ENCODE results near the gene ENGASE.

The ENGASE gene

DNA sequence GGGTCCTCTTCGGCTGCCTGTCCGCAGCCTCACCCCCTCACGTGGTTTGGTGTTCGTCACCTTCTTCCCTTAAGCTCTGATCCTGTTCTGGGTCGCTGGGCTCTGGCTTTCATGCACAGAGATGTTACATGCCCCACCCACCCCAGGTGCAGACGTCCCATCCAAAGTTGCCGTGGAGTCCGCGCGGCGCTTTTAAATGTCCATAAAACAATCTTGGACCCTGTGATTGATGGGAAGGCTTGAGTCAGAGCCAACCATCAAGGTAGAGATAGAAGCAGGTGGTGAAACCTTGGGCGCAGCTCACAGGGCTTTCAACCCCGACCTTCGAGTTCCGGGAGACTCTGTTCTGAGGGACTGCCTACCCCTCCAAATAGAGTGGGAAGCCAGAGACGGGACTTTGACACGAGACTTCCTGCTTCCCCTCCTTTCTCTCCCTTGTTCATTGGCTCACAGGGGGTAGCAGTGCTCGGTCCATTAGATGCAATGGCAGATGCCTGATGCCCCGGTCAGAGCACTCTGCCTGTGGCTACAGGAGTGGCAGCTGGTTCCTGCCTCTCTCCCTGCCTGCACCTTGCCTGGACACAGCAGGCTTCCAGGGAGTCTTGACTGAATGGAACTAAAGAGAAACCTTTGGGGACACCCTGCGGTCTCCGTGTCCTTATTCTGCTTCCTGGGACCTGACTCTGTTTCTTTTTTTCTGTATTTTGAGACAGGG, 4.0 kb downstream of the ENGASE start:
- CTCF ChIA-PET: interaction anchor here (0.6 kb wide), 1 partner anchor 471 kb away, joined by 3 read pairs; no protein-coding TSS in a partner anchor
- POLR2A ChIA-PET: no interaction called here
- TF ChIP-seq, protein P1, sequence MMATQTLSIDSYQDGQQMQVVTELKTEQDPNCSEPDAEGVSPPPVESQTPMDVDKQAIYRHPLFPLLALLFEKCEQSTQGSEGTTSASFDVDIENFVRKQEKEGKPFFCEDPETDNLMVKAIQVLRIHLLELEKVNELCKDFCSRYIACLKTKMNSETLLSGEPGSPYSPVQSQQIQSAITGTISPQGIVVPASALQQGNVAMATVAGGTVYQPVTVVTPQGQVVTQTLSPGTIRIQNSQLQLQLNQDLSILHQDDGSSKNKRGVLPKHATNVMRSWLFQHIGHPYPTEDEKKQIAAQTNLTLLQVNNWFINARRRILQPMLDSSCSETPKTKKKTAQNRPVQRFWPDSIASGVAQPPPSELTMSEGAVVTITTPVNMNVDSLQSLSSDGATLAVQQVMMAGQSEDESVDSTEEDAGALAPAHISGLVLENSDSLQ (IDR thresholded peaks at IDR 0.05): no peak
- no peak for TF ChIP-seq ZNF384 (IDR thresholded peaks at IDR 0.05)
- no peak for TF ChIP-seq ARNT (IDR thresholded peaks at IDR 0.05)
- TF ChIP-seq SUZ12 (IDR thresholded peaks at IDR 0.05): no peak
- TF ChIP-seq LEF1 (IDR thresholded peaks at IDR 0.05; ENCODE audit: borderline replicate concordance): no peak
- TF ChIP-seq NFRKB (IDR thresholded peaks at IDR 0.05): no peak
- no peak for TF ChIP-seq TARDBP (IDR thresholded peaks at IDR 0.05)
- no peak for TF ChIP-seq L3MBTL2 (conservative IDR thresholded peaks at IDR 0.05)
- TF ChIP-seq CTBP1 (IDR thresholded peaks at IDR 0.05; ENCODE audit: borderline replicate concordance): no peak
- DNase-seq (ENCODE audit: extremely low spot score): no peak

DNA sequence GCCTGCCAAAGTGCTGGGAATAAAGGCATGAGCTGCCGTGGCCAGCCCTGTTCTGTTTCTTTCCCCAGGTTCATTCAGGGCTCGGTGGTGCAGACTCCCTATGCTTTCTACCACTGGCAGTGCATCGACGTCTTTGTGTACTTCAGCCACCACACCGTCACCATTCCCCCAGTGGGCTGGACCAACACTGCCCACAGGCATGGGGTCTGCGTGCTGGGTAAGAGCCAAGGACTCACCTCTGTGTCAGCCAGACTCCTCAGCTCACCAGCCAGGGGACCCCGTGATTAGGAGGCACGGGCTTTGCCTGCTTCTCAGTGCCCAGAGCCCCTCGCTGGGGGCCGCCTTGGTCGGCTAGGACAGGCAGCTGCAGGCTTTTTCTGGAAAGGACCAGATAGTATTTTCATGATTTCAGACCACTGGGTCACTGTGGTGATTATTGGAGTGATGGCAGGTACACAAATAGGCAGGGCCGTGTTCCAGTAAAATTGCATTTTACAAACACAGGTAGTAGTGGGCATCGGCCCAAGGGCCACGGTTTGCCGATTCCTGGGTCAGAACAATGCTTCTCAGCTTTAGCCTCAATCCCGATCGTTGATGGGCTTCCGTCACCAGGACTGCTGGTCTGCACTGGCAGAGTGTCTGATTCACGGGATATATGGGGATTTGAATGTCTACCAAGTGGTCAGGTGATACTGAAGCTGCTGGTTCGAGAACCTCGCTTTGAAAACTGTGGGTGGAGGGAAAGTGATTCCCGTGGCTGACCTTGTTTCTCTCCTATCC, 5.0 kb downstream of the ENGASE start:
- CTCF ChIA-PET: no interaction called here
- POLR2A ChIA-PET: no interaction called here
- TF ChIP-seq FOXM1 (IDR thresholded peaks at IDR 0.05; ENCODE audit: borderline replicate concordance): no peak
- no peak for DNase-seq (ENCODE audit: extremely low spot score)

DNA sequence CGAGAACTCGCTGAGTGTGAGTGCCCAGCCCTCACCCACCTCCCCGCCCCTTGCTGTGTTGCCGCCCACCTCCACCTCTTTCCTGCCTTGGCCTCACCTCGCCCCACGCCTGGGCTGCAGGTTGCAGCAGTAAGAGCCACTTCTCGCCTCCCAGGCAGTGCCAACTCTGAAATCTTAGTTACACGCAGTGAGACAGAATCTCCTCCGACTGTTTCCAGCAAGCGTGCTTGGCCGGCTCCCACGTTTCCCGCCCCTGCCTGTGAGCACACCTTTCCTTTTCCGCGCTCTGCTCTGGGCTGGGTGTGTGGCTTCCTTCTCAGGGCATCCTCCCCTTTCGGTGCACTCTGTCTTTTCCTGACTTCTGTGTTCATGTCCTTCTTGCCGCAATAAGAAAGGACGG, 5.7 kb downstream of the ENGASE start:
- ChIA-PET POLR2A (no interaction called here), CTCF (no interaction called here)
- DNase-seq (ENCODE audit: extremely low spot score): no peak
- TF ChIP-seq L3MBTL2 (conservative IDR thresholded peaks at IDR 0.05) (no peak), SP1 (IDR thresholded peaks at IDR 0.05) (no peak), HDGF (IDR thresholded peaks at IDR 0.05; ENCODE audit: borderline replicate concordance) (no peak), NFRKB (IDR thresholded peaks at IDR 0.05) (no peak), ARNT (IDR thresholded peaks at IDR 0.05) (no peak), CTBP1 (IDR thresholded peaks at IDR 0.05; ENCODE audit: borderline replicate concordance) (no peak), ZNF384 (IDR thresholded peaks at IDR 0.05) (no peak), LEF1 (IDR thresholded peaks at IDR 0.05; ENCODE audit: borderline replicate concordance) (no peak), BHLHE40 (IDR thresholded peaks at IDR 0.05; ENCODE audit: borderline replicate concordance) (no peak), ELF4 (IDR thresholded peaks at IDR 0.05) (no peak), SUZ12 (IDR thresholded peaks at IDR 0.05) (no peak), FOXM1 (IDR thresholded peaks at IDR 0.05; ENCODE audit: borderline replicate concordance) (no peak)
- TF ChIP-seq, protein P1 (IDR thresholded peaks at IDR 0.05): no peak

DNA sequence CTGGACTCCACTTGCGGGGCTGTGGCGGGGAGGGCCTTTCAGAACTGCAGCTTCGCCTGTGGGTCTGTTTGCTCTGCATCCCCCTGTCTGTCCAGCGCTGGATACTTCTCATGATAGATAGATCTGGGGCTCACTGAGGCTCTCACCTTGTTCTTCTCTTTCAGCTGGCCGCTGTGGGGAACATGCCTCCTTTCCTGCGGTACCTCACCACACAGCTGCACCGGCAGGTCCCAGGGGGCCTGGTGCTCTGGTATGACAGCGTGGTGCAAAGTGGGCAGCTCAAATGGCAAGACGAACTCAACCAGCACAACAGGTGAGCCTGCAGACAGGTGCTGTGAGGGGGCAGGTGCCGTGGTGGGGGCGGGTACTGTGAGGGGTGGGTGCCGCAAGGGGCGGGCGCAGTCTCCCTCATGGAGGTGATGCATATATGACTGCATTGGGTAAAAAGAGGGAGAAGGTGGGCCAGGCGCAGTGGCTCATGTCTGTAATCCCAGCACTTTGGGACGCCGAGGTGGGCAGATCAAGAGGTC, 6.2 kb downstream of the ENGASE start:
- DNase-seq (ENCODE audit: extremely low spot score): no peak
- ChIA-PET CTCF (no interaction called here), POLR2A (no interaction called here)
- no peak for TF ChIP-seq FOXM1 (IDR thresholded peaks at IDR 0.05; ENCODE audit: borderline replicate concordance)
- TF ChIP-seq SP1 (IDR thresholded peaks at IDR 0.05): no peak
- TF ChIP-seq TARDBP (IDR thresholded peaks at IDR 0.05): no peak
- no peak for TF ChIP-seq ZNF384 (IDR thresholded peaks at IDR 0.05)
- no peak for TF ChIP-seq NFRKB (IDR thresholded peaks at IDR 0.05)
- no peak for TF ChIP-seq FOXA1 (IDR thresholded peaks at IDR 0.05)
- TF ChIP-seq SUZ12 (IDR thresholded peaks at IDR 0.05): no peak
- no peak for TF ChIP-seq L3MBTL2 (conservative IDR thresholded peaks at IDR 0.05)
- TF ChIP-seq, protein P1 (IDR thresholded peaks at IDR 0.05): no peak
- no peak for TF ChIP-seq CTBP1 (IDR thresholded peaks at IDR 0.05; ENCODE audit: borderline replicate concordance)
- no peak for TF ChIP-seq LEF1 (IDR thresholded peaks at IDR 0.05; ENCODE audit: borderline replicate concordance)
- no peak for TF ChIP-seq HDGF (IDR thresholded peaks at IDR 0.05; ENCODE audit: borderline replicate concordance)
- TF ChIP-seq ARNT (IDR thresholded peaks at IDR 0.05): no peak
- no peak for TF ChIP-seq BHLHE40 (IDR thresholded peaks at IDR 0.05; ENCODE audit: borderline replicate concordance)
- no peak for TF ChIP-seq ELF4 (IDR thresholded peaks at IDR 0.05)
- no peak for TF ChIP-seq FOXK2 (IDR thresholded peaks at IDR 0.05)

DNA sequence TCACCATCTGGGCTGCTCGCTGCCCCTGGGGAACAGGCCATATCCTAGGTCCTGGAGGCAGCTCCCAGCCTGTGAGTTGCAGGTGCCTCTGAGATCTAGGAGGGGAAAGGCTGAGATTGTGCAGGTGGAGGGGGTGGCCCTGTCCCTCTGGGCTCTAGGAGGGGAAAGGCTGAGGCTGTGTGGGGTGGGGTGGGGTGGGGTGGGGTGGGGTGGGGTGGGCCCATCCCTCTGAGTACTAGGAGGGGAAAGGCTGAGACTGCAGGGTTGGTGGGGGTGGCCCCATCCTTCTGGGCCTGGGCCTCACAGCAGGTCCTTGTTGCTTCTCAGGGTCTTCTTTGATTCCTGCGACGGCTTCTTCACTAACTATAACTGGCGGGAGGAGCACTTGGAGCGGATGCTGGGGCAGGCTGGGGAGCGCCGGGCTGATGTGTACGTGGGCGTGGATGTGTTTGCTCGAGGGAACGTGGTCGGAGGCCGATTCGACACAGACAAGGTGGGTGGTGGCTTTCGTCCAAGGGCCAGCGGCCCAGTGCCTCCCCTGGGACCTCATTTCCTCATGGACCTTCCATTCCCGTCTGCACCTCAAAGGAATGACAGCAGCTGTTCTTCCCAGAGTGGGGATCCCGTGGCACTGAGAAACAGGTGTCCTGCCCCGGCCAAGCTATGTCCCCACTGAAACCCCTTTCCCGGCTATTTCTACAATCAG, 7.1 kb downstream of the ENGASE start:
- POLR2A ChIA-PET: no interaction called here

More for the DNA sequence above, 7.1 kb downstream of the ENGASE start:
- DNase-seq (ENCODE audit: extremely low spot score): no peak
- CTCF ChIA-PET: interaction anchor here (0.8 to 1.4 kb wide), 3 partner anchors 15 to 312 kb away, joined by 3 to 4 read pairs (median 3); no protein-coding TSS in a partner anchor
- TF ChIP-seq SUZ12 (IDR thresholded peaks at IDR 0.05): no peak
- no peak for TF ChIP-seq LEF1 (IDR thresholded peaks at IDR 0.05; ENCODE audit: borderline replicate concordance)
- TF ChIP-seq FOXK2 (IDR thresholded peaks at IDR 0.05): no peak
- no peak for TF ChIP-seq TARDBP (IDR thresholded peaks at IDR 0.05)
- TF ChIP-seq ARNT (IDR thresholded peaks at IDR 0.05): no peak
- TF ChIP-seq FOXA1 (IDR thresholded peaks at IDR 0.05): no peak
- no peak for TF ChIP-seq BHLHE40 (IDR thresholded peaks at IDR 0.05; ENCODE audit: borderline replicate concordance)
- TF ChIP-seq FOXM1 (IDR thresholded peaks at IDR 0.05; ENCODE audit: borderline replicate concordance): no peak
- TF ChIP-seq CTBP1 (IDR thresholded peaks at IDR 0.05; ENCODE audit: borderline replicate concordance): no peak
- no peak for TF ChIP-seq NFRKB (IDR thresholded peaks at IDR 0.05)
